ENCODE measurements around the gene SIGLEC11.

GRCh38 chr19:50000038-50000840, 39.3 kb upstream of the SIGLEC11 start:
- TF ChIP-seq EP300 (IDR thresholded peaks at IDR 0.05) (no peak), CTCF (IDR thresholded peaks at IDR 0.05) (no peak), POLR2AphosphoS5 (IDR thresholded peaks at IDR 0.05) (no peak)

All from upper lobe of left lung (tissue), 4 donors.